Right ventricle myocardium superior (tissue), 1 donor: ENCODE measurements around the gene RIN2. TPM values are rescaled to one million over a fixed set of nuclear protein-coding genes. Genes with fewer than 3 reads are reported as not detected.
A peak's percentile ranks its signal among the peaks of the same experiment; 100 is the strongest.

Experiments
- ATAC-seq: fragments of 200-7000 bp; cut with Tn5 transposase; one replicate; pipeline ENCODE4 v1.9.1; 2020; ENCODE audit warnings: mild to moderate bottlenecking; ENCODE audit not compliant: poor library complexity
- DNase-seq: peaks from one replicate; pipeline ENCODE4 v3.0.0-alpha.2; 2020
- intact Hi-C: fragments of 100-400 bp; cut with DNase I; formaldehyde crosslinking; loops from one replicate; pipeline ENCODE4 v1.11.2; 2022
- long read RNA-seq: library from polyadenylated mRNA; unstranded; transcript quantifications from one replicate; pipeline ENCODE4 v2.0.0, GENCODE V29; 2021
- total RNA-seq: library from RNA; stranded (reverse); fragmentation: NEBNext Ultra II Directional; extraction: Animal tissue kit (Norgen Biotek cat#: 25700); gene quantifications from one replicate; pipeline ENCODE4 v1.2.1, GENCODE V29; 2021
- donor health status: DM: no; HTN: yes; CAD: no; lungs with severe emphysema.

RIN2 gene
- total RNA-seq: 52.4 TPM
- long read RNA-seq, full-length matches to known transcripts: 3 of 65 reads
- long read RNA-seq, partial matches to known transcripts: 45 of 65 reads
- long read RNA-seq, other reads (novel, unspliced or antisense): 17 of 65 reads

GRCh38 chr20:19758133-19758500 lies at the start of gene RIN2:
TSS of gene RIN2 (plus strand) at chr20:19758258. CDS start at chr20:19889602, 131,344 bp downstream.
- ATAC-seq (peak; percentile 66), DNase-seq (peak; percentile 85)
- intact Hi-C loops: loop anchor here (5.0 kb wide), 1 partner anchor 66 kb away; no protein-coding TSS in a partner anchor

- ATAC-seq (no peak), DNase-seq (no peak)
- intact Hi-C loops: no loop called here
These were observed 48.3 kb upstream of the RIN2 start for GRCh38 chr20:19709635-19710335.

- intact Hi-C loops: no loop called here
- DNase-seq (no peak), ATAC-seq (no peak)
These were observed 47.5 kb upstream of the RIN2 start for GRCh38 chr20:19710336-19711120.

- no peak for DNase-seq
- intact Hi-C loops: no loop called here
- ATAC-seq: no peak
These were observed 46.9 kb upstream of the RIN2 start for GRCh38 chr20:19711126-19711525.

GRCh38 chr20:19712721-19713260 lies 45.3 kb upstream of the RIN2 start:
- ATAC-seq (no peak), DNase-seq (no peak)
- intact Hi-C loops: no loop called here

- no peak for ATAC-seq
- intact Hi-C loops: no loop called here
- DNase-seq: no peak
These were observed 44.1 kb upstream of the RIN2 start for GRCh38 chr20:19713822-19714578.

GRCh38 chr20:19714579-19714840 lies 43.5 kb upstream of the RIN2 start:
- ATAC-seq: no peak
- intact Hi-C loops: no loop called here

GRCh38 chr20:19715986-19716385 lies 42.1 kb upstream of the RIN2 start:
- ATAC-seq: no peak
- no peak for DNase-seq
- intact Hi-C loops: no loop called here

More at GRCh38 chr20:19714579-19714840, 43.5 kb upstream of the RIN2 start:
- DNase-seq: no peak

GRCh38 chr20:19718880-19719279 lies 39.2 kb upstream of the RIN2 start:
- intact Hi-C loops: no loop called here
- ATAC-seq: no peak
- DNase-seq: no peak

GRCh38 chr20:19720991-19721390 lies 37.1 kb upstream of the RIN2 start:
- intact Hi-C loops: no loop called here
- DNase-seq (no peak), ATAC-seq (no peak)

GRCh38 chr20:19723051-19723450 lies 35.0 kb upstream of the RIN2 start:
- DNase-seq (no peak), ATAC-seq (no peak)
- intact Hi-C loops: no loop called here

- no peak for DNase-seq
- intact Hi-C loops: no loop called here
- no peak for ATAC-seq
These were observed 34.1 kb upstream of the RIN2 start for GRCh38 chr20:19723813-19724430.

- intact Hi-C loops: no loop called here
- DNase-seq: no peak
- no peak for ATAC-seq
These were observed 32.7 kb upstream of the RIN2 start for GRCh38 chr20:19725373-19725772.

- DNase-seq: no peak
- intact Hi-C loops: no loop called here
These were observed 32.1 kb upstream of the RIN2 start for GRCh38 chr20:19725814-19726525.

GRCh38 chr20:19727251-19727847 lies 30.7 kb upstream of the RIN2 start:
- no peak for DNase-seq
- intact Hi-C loops: no loop called here
- no peak for ATAC-seq

More at GRCh38 chr20:19725814-19726525, 32.1 kb upstream of the RIN2 start:
- no peak for ATAC-seq

GRCh38 chr20:19729672-19730071 lies 28.4 kb upstream of the RIN2 start:
- no peak for DNase-seq
- intact Hi-C loops: no loop called here
- ATAC-seq: no peak

- DNase-seq: no peak
- intact Hi-C loops: no loop called here
- ATAC-seq: no peak
These were observed 27.4 kb upstream of the RIN2 start for GRCh38 chr20:19730706-19731105.

- intact Hi-C loops: no loop called here
- DNase-seq (no peak), ATAC-seq (peak; percentile 57)
These were observed 23.2 kb upstream of the RIN2 start for GRCh38 chr20:19734811-19735210.
